HG02642 (cell line): ENCODE results near the gene COX7B2.

Experiments used
- ATAC-seq: cut with Tn5 transposase; IDR thresholded peaks from one replicate; pipeline ENCODE4 v1.9.1; 2021; ENCODE audit warnings: mild to moderate bottlenecking; ENCODE audit not compliant: unreplicated experiment, poor library complexity

COX7B2 gene

DNA sequence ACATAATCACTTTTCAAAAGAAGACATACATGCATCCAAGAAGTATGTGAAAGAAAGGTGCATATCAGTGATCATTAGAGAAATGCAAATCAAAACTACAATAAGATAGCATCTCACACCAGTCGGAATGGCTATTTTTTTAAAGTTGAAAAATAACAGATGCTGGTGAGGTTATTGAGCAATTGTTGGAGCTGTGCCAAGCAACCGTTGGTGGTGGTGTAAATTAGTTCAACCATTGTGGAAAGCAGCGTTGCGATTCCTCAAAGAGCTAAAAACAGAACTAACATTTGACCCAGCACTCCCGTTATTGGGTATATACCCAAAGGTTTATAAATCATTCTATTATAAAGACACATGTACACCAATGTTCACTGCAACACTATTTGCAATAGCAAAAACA, 14.2 kb downstream of the COX7B2 start:
- ATAC-seq = no peak

- no peak for ATAC-seq
Measured at GRCh38 chr4:46890056-46890455, 19.0 kb downstream of the COX7B2 start.

DNA sequence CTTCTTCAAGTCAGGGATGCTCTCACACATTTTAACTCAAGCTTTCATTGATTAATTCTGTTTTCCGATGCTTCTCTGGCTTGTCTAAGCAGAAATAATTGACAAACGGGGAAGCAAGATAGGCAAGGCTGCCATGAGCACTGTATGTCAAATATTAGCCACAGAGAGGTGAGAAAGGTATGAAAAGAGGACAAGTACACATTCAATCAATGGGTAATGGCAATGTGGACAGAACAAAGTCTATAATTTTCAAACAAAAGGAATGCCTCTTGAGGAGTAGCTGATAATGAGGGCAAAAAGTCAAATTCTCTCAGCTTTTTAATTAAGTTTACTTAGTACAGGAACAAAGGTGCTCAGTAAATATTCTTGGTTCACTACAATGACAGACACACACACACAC, 19.6 kb downstream of the COX7B2 start:
- no peak for ATAC-seq

GRCh38 chr4:46886711-46887110, 22.3 kb downstream of the COX7B2 start:
- ATAC-seq = no peak

DNA sequence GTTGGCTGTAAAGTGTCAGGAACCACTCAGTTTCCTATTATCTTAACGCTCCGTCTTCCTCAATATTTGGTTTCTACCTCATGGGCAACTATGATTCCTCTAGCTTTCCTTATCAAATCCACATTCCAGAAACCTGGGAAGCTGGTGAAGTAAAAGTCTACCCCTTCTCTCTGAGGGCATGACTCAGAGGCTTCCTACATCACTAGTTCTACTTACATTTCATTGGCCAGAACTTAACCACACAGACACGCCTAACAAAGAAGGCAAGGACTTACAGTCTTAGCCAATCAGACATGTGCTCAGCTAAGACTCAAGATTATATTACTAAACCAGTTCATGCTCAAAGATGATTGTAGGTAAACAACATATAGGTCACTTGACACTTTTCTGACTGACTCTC, 30.4 kb downstream of the COX7B2 start:
- no peak for ATAC-seq

GRCh38 chr4:46874811-46875210, 34.2 kb downstream of the COX7B2 start:
- ATAC-seq = no peak

GRCh38 chr4:46870411-46870810, 38.6 kb downstream of the COX7B2 start:
- ATAC-seq = no peak

DNA sequence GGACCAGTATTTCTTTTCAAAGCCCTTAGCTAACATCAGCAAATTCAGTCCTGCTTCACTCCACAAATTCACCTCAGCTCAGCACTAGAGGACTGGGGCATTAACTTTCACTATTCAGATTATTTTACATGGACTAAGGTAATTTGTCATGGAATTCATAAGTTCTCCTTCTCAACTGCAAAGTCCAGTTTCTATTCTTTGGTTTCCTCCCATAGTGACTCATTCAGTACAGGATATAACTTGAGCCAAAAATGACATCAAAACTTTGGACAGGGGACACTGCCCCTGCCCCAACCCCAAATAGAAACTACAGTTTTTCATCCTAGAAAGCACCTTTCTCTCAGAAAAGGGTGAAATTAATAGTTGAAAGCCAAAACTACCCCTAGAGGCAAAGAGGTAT, 52.7 kb downstream of the COX7B2 start:
- ATAC-seq = no peak

DNA sequence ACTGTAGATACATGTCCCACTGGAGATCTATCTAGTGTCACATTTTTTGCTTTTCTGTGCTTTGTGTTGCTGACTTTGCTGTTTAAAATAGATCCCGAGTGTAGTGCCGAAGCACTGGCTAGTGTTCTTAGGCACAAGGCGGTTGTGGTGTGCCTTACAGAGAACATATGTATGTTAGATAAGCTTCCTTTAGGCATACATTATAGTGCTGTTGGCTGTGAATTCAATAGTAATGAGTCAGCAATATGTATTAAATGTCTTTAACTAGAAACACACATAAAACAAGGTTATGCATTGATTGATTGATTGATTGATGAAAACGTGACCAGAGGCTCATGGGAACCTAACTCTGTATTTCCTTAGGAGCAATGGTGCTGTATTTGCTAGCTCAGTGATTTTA, 56.2 kb downstream of the COX7B2 start:
- no peak for ATAC-seq

DNA sequence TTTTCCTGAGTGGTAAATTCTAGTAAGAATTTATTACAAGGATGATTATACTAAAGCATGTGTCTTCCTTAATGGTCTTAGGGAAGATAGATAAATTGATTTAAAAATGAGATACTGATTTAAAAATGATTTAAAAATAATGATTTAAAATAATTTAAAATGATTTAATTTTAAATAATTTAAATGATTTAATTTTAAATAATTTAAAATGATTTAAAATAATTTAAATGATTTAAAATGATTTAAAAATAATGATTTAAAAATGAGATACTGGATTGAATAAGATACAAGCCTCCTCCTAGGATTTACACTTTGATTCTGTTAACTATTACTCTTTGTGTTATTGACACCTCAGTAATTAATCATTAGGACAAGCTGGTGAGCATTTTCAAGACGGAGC, 59.0 kb downstream of the COX7B2 start:
- ATAC-seq = no peak

GRCh38 chr4:46844325-46844917, 64.6 kb downstream of the COX7B2 start:
- ATAC-seq = no peak

GRCh38 chr4:46839128-46839527, 69.9 kb downstream of the COX7B2 start:
- ATAC-seq = no peak

DNA sequence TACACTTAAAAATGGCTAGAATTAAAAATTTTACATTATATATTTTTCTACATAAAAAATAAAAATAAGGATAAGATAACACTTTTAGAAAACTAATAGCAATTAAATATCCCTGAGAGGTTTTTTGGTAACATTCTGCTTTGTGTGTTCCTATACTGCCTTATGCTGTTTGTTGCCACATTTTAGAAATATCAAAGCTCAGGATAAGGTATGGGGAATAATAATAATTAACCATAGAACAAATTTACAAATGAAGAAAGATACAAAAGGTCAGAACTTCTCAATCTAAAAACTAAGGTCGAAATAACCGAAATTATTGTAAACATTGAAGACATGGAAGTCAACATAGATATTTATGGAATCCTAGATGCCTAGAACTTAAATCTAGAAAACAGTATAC, 71.4 kb downstream of the COX7B2 start:
- no peak for ATAC-seq

DNA sequence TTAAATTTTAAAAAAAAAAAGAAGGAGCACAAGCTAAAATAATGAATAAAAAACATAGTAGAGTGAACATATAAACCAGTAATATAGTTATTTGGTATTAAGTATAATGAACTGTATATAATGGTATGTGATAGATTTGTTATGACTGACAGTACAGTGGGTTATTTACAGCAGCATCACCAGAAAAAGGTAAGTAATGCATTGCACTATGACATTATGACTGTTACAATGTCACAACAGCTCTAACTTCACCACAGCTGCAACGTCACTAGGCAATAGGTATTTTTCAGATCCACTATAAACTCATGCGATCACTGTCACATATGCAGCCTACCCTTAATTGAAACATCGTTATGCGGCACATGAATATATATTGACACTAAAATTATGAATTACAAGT, 72.5 kb downstream of the COX7B2 start:
- ATAC-seq = no peak

- no peak for ATAC-seq
Measured at GRCh38 chr4:46830971-46831454, 78.0 kb downstream of the COX7B2 start.

DNA sequence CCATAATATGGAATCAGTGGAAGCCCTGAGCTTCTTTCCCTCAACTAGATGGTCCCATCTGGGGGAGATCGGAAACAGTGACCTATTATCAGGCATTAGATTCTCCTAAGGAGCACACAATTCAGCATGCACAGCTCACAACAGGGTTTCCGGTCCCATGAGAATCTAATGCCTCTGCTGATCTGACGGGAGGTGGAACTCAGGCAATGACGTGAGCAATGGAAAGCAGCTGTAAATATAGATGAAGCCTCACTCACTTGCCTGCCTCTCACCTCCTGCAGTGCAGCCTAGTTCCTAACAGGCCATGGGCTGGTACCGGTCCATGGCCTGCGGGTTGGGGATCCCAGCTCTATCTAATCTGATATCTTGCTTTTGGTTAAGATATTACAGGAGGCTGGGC, 88.9 kb downstream of the COX7B2 start:
- no peak for ATAC-seq

DNA sequence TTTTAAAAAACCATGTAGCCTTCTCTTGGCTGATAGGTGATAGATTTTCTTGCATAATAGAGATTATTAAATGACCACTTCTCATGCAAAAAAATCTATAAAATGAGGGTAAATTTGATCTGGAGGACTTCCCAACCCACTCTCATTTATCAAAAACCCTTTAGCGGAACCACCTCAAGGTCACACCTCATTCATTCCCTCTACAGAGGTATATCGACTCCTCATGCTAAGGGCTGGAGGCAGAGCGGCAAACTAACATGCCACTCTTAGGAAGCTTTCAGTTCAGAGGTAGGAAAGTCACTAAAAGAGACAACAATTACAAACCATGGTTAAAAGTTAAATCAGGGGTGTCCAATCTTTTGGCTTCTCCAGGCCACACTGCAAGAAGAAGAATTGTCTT, 90.0 kb downstream of the COX7B2 start:
- no peak for ATAC-seq

GRCh38 chr4:46818604-46819003, 90.4 kb downstream of the COX7B2 start:
- ATAC-seq = no peak

DNA sequence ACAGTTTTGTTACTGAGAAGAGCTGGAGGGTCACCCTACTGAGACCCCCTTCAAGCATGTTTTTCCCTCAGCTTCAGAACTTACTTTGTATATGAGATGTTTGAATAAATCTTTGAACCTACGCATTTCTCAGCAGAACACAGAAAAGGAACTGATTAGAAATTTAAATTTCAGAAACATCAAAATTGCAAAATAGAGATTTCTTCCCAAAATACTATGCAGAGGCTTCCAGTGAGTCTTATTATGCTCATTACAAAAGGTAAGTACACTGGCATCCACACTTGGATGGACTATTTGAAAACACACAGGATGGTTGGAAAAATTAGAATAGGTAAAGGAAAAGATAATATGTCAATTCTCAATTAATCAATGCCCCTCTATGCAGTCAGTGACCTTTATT, 91.2 kb downstream of the COX7B2 start:
- no peak for ATAC-seq

DNA sequence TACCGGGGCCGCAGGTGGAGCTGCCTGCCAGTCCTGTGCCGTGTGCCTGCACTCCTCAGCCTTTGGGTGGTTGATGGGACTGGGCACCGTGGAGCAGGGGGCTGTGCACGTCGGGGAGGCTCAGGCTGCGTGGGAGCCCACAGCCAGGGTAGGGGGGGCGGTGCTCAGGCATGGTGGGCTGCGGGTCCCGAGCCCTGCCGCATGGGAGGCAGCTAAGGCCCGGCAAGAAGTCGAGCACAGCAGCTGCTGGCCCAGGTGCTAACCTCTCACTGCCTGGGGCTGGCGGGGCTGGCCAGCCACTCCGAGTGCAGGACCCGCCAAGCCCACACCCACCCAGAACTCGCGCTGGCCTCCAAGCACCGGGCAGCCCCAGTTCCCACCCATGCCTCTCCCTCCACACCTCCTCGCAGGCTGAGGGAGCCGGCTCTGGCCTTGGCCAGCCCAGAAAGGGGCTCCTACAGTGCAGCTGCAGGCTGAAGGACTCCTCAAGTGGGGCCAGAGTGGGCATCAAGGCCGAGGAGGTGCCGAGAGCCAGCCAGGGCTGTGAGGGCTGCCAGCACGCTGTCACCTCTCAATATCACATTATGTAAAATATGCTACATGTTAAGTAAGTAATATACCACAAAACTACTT, 104.1 kb downstream of the COX7B2 start:
- ATAC-seq = no peak

- no peak for ATAC-seq
Measured at GRCh38 chr4:46793036-46793435, 116.0 kb downstream of the COX7B2 start.

GRCh38 chr4:46781434-46782092, 127.5 kb downstream of the COX7B2 start:
- ATAC-seq = no peak
